Neural cell (in vitro differentiated cells): ENCODE data around the gene CCDC33.

ENCODE experiments used
- CTCF ChIP-seq: fragments of 450-650 bp; IDR thresholded peaks from 2 replicates; pipeline ENCODE4 v1.5.1; 2014; ENCODE audit warnings: antibody characterized with exemption, mild to moderate bottlenecking, moderate library complexity; ENCODE audit not compliant: poor library complexity, severe bottlenecking
- POLR2AphosphoS5 ChIP-seq: IDR thresholded peaks from 2 replicates; pipeline ENCODE4 v1.6.1; 2012
- RAD21 ChIP-seq: fragments of 450-650 bp; conservative IDR thresholded peaks from 2 replicates; pipeline ENCODE4 v1.6.1; 2014; ENCODE audit warnings: antibody characterized with exemption, mild to moderate bottlenecking, moderate library complexity

GRCh38 chr15:74252291-74252690, 16.2 kb downstream of the CCDC33 start:
- TF ChIP-seq POLR2AphosphoS5 (no peak), RAD21 (no peak), CTCF (no peak)
